Measurements from ENCODE around the gene OGFR.

The OGFR gene

DNA sequence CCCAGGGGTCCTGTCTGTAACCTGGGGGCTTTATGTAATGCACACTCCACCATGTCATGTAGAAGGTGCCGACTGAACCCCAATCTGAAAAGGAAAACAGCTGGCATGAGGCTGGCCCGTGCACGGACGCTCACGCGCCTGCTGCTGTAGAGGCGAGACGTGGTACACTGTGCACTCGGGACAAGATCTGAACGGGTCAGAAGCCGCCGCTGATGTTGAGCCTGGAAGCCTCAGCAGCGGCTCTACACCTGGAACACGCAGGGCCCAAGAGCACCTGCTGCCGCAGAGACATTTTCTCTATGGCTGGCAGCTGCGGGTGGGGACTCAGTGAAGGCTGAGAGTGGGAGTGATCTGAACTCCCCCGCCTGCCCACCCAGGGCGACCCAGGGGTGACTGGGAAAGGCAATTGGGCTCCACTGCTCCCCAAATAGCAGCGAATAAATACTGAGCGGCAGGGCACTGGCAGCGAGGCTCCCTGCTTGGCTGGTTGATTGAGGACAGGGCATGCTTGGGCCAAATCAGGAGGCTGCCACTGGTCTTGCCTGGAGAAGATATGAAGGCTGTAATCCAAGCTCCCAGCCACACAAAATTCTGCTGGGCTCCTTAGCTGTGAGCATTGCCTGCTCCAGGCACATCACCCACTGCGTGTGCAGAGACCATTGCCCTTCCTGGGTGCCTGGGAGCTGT, 2.5 kb upstream of the OGFR start:
- no peak for DNase-seq

DNA sequence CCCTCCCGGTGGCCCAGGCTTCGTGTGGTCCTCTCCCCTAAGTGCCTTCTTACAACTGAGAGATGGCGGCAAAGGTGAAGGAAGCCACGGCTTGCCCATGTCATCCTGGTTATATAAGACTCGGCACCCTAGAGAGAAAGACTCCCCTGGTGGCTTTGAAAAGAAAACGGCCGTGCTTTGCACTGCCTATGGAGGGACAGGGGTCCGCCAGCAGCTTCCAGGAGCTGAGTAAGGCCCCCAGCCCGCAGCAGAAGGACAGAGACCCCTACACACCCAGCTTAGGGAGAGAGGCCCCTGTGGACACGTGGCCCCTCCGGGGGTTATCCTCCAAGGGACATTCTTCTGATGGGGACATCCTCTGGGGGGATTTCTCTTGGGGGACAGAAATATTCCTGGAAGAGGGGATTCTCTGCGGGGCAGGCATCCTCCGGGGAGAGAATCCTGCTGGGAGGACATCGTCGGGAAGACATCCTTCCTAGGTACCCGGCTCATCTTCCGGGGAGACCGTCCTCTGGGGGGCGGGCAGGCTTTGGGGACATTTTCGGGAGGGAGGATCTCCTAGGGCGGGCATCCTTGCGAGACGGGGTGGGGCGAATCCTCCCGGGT, 511 bp upstream of the OGFR start:
- no peak for DNase-seq

DNA sequence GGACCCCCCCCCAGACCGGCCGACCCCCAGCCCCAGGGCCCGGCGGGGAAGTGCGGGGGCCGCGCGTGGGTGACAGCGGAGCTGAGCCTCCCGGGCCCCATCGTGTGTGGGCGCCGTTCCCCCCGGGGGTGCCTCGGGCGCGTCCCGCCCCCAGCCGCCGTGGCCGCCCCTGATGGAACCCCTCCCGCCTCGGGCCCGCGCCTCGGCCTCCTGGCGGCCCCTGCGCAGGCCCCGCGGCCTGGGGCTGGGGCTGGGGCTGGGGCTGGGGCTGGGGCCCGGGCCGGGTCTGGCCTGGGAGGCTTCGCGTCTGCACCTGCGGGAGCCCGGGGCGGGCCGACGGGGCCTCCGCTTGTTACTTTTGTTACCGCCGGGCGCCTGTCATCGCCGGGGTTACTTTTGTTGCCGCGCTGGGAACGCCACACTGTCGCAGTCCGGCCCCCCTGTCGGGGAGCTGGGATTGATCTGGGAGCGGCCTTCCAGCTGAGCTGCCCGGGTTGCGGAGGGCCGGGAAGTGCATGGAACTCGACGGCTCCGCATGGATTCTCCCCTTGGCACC, 598 bp downstream of the OGFR start:
- DNase-seq = no peak

DNA sequence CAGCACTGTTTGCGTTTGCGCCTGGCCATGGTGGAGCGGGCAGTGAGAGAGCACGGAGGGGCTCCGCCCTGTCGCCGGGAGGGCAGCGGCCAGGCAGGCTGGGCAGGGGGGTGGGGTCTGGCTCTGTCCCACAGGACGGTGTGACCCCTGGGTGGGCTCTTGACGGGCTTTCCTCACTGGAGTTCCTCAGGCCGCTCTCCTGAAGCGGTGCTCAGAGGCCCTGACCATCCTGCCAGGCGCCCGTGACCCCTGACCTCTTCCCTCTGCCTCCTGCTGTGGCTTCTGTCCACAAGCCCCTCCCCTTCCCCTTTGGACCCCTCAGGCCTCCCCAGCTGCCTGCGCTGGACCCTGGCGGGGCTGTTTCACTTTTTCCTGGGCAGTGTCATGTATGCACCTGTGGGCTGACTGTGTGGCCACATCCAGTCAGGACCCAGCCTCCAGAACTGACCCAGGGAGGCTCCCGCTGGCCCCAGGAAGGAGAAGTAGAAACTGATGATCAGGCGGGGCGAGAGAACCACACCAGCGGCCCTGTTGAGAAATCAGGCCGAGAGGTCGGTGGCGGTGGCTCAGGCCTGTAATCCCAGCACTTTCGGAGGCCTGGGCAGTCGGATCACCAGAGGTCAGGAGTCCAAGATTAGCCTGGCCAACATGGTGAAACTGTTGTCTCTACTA, 1.2 kb downstream of the OGFR start:
- DNase-seq = no peak

DNA sequence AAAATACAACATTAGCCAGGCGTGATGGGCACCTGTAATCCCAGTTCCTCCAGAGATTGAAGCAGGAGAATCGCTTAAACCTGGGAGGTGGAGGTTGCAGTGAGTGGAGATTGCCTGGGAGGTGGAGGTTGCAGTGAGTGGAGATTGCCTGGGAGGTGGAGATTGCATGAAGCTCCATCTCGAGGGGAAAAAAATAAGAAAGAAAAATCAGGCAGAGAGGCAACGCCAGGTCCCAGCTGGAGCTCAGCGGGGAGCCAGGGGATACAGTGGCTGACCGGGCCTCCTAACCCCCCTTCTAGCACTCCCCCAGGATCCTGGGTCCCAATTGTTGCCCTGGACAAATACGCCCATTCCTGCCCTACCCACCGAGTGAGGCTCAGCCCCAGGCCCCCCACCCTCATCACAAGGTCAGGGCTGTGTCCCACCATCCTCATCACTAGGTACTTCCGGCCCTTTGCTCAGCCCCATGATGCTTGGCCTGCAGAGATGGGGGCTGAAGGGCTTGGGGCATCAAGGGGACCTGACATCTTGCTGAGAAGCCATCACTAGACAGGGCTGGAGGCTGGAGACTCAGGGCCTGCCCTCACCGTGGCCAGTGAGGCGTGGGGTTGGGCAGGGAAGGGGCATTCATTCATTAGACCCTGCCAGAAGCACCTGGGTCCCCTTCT, 1.9 kb downstream of the OGFR start:
- DNase-seq = no peak

DNA sequence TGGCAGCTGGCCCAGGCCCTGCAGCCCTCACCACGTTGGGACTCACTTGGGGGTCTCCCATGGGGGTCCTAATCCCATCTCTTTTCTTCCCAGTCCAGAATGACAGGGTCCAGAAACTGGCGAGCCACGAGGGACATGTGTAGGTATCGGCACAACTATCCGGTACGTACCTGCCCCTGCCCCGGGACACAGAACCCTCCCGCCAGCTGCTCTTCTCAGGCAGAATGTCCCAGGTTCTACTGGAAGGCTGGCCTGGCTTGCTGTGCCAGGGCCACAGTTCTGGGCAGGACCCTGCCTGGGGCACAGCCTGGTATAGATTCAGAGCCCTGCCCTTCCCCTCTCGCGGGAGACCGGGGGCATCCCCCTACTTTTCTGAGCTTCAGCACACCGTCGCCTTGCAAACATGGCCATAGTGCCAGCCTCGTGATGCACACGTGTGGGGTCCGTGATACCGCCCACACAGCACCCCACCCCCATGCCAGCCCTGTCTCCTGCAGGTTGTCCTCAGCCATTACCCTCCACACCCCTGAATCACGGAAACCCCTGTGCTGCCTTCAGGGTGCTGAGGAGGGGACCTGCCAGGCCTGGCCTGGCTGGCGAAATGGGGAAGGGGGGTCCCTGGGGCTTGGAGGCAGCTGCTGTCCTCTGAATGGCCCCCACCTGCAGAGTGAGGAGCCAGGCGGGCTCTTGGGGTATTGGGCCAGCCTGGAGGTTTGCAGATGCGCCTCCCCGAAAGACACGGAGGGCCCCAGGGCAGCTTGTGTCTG, 3.0 kb downstream of the OGFR start:
- no peak for DNase-seq

DNA sequence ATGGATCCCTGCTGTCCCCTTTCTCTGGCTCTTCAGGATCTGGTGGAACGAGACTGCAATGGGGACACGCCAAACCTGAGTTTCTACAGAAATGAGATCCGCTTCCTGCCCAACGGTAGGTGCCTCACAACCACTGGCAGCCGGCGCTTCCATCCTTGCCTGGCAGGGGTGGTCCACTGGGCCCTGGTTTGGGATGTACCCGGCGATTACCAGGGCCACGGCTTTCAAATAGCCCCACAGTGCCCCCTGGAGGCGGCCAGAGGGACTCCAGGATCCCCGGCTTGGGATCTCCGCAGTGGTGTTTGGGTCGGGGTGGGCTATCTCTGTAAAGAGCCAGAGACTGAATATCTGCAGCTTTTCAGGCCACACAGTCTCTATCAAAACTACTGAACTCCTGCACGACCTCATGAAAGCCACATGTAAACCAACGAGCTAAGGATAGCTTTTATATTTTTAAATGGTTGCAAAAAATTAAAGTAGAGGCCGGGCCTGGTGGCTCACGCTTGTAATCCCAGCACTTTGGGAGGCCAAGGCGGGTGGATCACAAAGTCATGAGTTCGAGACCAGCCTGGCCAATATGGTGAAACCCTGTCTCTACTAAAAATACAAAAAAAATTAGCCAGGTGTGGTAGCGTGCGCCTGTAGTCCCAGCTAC, 3.7 kb downstream of the OGFR start:
- DNase-seq = peak; percentile 78

DNA sequence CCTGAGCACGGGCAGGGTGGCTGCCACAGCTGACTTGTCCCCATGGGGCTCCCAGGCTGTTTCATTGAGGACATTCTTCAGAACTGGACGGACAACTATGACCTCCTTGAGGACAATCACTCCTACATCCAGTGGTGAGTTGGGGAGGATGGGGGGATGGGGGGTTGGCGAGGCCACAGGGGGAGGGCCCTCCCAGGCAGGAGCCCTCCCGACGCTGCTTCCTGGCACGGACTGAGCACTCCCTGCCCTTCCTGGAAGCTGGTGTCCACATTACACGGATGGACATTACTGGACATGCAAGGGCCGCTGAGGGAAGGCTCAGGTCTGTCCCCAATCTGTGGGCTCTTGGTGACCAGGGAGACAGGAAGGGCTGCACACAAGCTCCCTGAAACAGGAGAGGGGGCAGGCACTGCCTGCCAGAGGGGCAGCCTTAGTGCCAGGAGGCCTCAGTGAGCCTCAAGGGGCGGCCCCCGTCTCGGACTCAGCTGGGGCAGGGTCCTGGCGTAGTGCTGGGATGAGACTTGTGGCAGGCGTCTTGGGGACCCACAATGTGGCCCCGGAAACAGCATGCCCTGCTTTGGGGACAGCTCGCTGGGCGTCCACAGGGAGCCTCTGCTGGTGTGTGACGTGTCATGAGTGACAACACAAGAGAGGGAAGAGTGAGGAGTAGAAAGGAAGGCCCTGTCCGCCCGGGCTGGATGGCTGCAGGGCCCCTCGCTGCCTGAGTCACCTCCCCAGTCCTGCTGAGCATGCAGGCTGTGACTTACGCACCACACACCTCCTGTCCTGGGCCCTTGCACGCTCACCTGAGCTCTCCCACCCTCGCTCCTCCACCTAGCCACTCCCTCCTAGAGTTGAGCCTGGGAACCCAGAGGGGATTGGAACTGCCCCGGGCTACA, 5.1 kb downstream of the OGFR start:
- DNase-seq = no peak

DNA sequence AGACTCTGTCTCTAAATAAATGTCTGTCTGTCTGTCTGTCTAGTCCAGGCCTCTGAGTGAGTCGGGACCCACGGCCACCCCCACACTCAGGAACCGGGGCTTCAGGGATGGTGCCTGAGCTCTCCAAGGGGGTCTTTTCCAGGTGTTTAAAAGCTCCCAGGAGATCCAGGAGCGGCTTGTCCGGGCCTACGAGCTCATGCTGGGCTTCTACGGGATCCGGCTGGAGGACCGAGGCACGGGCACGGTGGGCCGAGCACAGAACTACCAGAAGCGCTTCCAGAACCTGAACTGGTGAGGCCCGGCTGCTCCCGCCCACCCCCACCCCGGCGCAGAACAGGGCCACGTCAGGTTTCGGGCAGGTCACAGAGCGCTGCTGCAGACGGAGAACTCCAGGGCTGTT, 6.7 kb downstream of the OGFR start:
- DNase-seq = no peak

DNA sequence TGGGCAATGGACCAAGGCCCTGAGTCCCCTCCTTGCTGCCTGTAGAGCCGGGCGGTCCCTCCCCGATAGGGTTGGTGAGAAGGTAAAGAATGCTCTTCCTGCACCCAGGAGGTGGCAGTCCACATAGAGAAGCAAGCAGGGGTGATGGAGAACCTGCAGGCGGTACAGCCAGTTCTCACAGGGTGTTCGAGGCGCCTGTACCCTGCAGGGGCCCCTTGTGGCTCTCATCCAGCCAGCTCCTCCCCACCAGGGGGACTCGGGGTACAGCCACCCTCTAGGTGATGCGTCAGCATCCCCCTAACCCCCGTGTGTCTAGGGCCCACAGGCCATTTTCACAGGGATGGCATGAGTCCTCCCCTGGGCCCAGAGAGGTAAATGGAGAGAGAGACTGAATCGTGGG, 7.1 kb downstream of the OGFR start:
- DNase-seq = no peak

DNA sequence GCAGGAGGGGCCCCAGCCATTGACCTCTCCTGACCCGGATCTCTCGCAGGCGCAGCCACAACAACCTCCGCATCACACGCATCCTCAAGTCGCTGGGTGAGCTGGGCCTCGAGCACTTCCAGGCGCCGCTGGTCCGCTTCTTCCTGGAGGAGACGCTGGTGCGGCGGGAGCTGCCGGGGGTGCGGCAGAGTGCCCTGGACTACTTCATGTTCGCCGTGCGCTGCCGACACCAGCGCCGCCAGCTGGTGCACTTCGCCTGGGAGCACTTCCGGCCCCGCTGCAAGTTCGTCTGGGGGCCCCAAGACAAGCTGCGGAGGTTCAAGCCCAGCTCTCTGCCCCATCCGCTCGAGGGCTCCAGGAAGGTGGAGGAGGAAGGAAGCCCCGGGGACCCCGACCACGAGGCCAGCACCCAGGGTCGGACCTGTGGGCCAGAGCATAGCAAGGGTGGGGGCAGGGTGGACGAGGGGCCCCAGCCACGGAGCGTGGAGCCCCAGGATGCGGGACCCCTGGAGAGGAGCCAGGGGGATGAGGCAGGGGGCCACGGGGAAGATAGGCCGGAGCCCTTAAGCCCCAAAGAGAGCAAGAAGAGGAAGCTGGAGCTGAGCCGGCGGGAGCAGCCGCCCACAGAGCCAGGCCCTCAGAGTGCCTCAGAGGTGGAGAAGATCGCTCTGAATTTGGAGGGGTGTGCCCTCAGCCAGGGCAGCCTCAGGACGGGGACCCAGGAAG, 7.7 kb downstream of the OGFR start:
- DNase-seq = no peak

DNA sequence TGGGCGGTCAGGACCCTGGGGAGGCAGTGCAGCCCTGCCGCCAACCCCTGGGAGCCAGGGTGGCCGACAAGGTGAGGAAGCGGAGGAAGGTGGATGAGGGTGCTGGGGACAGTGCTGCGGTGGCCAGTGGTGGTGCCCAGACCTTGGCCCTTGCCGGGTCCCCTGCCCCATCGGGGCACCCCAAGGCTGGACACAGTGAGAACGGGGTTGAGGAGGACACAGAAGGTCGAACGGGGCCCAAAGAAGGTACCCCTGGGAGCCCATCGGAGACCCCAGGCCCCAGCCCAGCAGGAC, 8.2 kb downstream of the OGFR start:
- no peak for DNase-seq

DNA sequence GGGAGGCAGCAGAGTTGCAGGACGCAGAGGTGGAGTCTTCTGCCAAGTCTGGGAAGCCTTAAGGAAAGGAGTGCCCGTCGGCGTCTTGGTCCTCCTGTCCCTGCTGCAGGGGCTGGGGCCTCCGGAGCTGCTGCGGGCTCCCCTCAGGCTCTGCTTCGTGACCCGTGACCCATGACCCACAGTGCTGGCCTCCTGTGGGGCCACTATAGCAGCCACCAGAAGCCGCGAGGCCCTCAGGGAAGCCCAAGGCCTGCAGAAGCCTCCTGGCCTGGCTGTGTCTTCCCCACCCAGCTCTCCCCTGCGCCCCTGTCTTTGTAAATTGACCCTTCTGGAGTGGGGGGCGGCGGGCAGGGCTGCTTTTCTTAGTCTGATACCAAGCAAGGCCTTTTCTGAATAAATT, 9.0 kb downstream of the OGFR start:
- DNase-seq = no peak

DNA sequence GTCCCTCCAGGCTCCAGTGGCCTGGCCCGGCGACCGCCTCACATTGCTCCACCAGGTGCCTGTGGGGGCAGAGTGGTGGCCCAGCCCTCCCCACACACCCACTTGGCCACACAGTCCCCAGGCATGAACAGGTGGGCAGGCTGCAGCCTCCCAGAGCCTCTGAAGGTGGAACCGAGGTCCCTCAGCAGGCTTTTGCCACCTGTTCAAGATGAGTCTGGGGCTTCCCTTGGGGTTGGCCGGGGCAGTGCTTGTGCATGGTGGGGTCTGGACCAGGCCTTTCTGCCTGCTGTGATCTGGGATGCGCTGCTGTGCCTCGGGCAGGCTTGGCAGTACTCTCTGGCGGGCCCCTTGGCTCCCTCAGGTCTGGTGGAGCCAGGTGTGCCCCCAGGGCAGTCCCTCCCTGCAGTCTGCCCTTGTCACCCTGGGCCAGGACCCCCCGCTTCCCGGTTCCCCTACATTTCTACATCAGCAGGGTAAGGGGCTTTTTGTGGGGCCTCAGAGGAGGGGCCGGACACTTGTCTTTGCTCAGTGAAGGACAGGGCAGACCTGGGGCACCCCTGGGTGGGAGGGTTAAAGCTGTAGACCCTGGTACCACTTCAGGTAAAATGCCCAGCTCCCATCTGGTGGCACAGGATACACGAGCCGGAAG, 9.5 kb downstream of the OGFR start:
- DNase-seq = no peak

DNA sequence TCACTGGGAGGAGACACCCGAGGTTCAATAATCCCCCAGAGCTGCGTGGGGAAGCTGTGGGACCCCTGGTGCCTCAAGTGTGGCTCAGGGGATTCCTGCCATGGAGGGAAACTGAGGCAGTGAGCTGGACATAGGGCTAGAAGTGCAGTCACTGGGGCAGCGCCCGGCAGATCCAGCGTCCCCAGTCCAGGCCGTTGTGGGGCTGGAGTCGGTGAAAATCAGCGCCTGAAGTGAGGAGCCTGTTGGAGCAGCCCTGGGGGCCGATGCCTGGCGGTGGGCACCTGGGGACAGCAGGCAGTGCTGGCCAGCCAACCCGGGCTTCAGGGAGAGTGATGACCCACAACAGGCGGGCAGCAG, 10.1 kb downstream of the OGFR start:
- DNase-seq = no peak

DNA sequence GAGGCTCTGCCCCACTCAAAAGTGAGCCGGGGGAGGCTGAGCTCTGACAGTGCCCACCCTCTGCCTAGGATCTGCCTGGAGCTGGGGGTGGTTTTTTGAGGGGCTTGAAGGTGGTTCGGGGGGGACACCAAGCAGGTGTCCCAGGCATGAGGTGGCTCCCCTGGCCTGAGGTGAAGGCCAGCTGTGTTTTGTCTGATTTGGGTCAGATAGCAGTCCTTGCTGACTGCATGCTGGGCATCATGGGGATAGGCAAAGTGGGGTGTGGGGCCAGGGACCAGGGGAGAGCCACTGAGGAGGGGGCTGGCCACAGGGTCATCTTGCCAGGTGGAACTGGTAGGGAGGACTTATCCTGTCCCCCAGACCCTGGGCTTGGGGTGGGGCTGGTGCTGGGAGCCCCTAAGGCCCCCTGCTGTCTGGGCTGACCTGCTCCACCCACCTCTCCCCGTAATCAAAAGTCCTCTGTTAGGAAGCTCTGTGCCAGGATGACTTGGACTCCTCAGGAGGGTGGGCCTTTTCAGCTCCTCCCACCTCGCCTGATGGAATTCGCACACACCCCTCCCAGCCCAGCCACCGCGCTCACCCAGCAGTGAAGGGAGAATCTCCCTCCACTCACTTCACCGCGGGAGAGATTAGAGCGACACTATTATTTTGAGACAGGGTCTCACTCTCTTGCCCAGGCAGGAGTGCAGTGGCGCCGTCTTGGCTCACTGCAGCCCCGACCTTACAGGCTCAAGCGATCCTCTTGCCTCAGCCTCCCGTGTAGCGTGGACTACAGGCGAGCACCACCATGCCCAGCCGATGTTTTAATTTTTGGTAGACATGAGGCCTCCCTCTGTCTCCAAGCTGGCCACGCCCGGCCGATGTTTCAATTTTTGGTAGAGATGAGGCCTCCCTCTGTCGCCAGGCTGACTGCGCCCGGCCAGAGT, 10.7 kb downstream of the OGFR start:
- peak; percentile 71 for DNase-seq

DNA sequence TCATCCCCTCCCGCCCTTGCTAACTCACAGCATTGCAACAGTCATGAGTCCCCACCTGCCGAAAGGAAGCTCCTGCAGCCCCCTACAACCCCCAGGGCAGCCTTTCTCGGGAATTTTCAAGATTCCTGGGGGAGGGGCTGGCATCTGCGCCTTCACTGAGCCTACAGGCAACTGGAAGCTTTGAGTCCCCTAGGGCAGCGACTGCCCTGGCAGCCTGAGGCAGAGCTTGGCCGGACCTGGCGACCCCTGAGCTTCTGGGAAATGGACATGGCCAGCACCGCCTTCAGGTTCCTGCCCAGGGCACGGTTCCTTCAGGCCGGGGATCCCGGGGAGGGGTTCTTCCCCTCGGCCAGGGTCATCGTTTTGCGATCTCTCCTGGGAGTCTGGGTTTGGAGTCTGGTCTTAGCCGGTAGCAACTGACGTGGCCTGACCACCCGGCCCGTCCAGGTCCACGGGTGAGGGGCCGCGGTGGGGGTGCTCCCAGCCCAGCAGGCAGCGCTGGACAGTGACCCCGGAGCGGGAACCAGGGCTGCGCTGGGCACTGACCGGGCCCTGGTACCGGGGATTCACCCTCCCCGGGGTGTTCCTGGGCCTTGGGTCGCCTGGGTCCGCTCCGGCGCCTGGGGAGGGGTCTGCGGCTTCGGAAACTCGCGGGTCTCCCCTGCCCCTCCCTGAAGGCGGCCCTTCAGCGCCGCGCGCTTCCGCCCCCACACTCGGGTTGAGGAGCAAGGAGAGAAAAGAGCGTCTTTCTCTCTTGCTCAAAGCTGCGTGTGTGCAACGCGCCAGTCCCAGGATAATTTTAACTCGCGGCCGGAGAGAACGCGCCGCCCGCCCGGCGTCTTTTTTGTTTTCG, 11.6 kb downstream of the OGFR start:
- no peak for DNase-seq

All from left hindlimb (tissue), 1 donor.